ENCODE data around the gene LGALS9B.
"Not testable (repeated sequence)": the region's sequence is repeated elsewhere in the genome, so short reads cannot be mapped to it uniquely, and the experiment has no call there.

LGALS9B gene

GRCh38 chr17:20466553-20466952 is 786 bp downstream of the LGALS9B start:
- DNase-seq: not testable (repeated sequence)

- DNase-seq: not testable (repeated sequence)
These were observed 1.8 kb downstream of the LGALS9B start for GRCh38 chr17:20465535-20465934.

GRCh38 chr17:20464854-20465414 is 2.4 kb downstream of the LGALS9B start:
- DNase-seq: not testable (repeated sequence)

GRCh38 chr17:20462158-20462557 is 5.2 kb downstream of the LGALS9B start:
- DNase-seq: not testable (repeated sequence)

GRCh38 chr17:20457848-20458381 is 9.4 kb downstream of the LGALS9B start:
- not testable (repeated sequence) for DNase-seq

GRCh38 chr17:20455106-20455505 is 12.2 kb downstream of the LGALS9B start:
- not testable (repeated sequence) for DNase-seq

GRCh38 chr17:20453820-20454434 is 13.4 kb downstream of the LGALS9B start:
- not testable (repeated sequence) for DNase-seq

- DNase-seq: not testable (repeated sequence)
These were observed 16.5 kb downstream of the LGALS9B start for GRCh38 chr17:20450852-20451251.

- DNase-seq: not testable (repeated sequence)
These were observed 19.6 kb downstream of the LGALS9B start for GRCh38 chr17:20447534-20448321.

GRCh38 chr17:20446895-20447294 is 20.4 kb downstream of the LGALS9B start:
- not testable (repeated sequence) for DNase-seq

GRCh38 chr17:20444581-20445236 is 22.6 kb downstream of the LGALS9B start:
- DNase-seq: not testable (repeated sequence)

GRCh38 chr17:20444173-20444572 is 23.2 kb downstream of the LGALS9B start:
- DNase-seq: not testable (repeated sequence)

GRCh38 chr17:20443632-20444031 is 23.7 kb downstream of the LGALS9B start:
- DNase-seq: not testable (repeated sequence)

GRCh38 chr17:20440665-20441064 is 26.7 kb downstream of the LGALS9B start:
- not testable (repeated sequence) for DNase-seq

GRCh38 chr17:20435166-20435565 is 32.2 kb downstream of the LGALS9B start:
- DNase-seq: not testable (repeated sequence)

GRCh38 chr17:20433382-20433781 is 34.0 kb downstream of the LGALS9B start:
- not testable (repeated sequence) for DNase-seq

GRCh38 chr17:20427264-20427663 is 40.1 kb downstream of the LGALS9B start:
- not testable (repeated sequence) for DNase-seq

- DNase-seq: not testable (repeated sequence)
These were observed 44.5 kb downstream of the LGALS9B start for GRCh38 chr17:20422826-20423225.

GRCh38 chr17:20418838-20419237 is 48.5 kb downstream of the LGALS9B start:
- not testable (repeated sequence) for DNase-seq

GRCh38 chr17:20417492-20418080 is 49.8 kb downstream of the LGALS9B start:
- DNase-seq: not testable (repeated sequence)

- DNase-seq: not testable (repeated sequence)
These were observed 50.9 kb downstream of the LGALS9B start for GRCh38 chr17:20416381-20416911.

- DNase-seq: not testable (repeated sequence)
These were observed 51.9 kb downstream of the LGALS9B start for GRCh38 chr17:20415479-20415878.

Measured in activated CD8-positive, alpha-beta memory T cell treated with anti-CD3 and anti-CD28 coated beads, Interleukin-2, amount 50 U/mL, for 4 hours (primary cell).